Lung (tissue), 12 donors: ENCODE data around the gene LMTK2. TPM values are rescaled to one million over a fixed set of nuclear protein-coding genes. Genes with fewer than 3 reads are reported as not detected.
A peak's percentile ranks its signal among the peaks of the same experiment; 100 is the strongest.

ENCODE experiments used
- ATAC-seq: fragments of 200-7000 bp; cut with Tn5 transposase; one replicate; pipeline ENCODE4 v1.9.1; 2020; ENCODE audit warnings: moderate number of reproducible peaks; ENCODE audit not compliant: insufficient read depth, low FRiP score
- DNase-seq, 3 donors: peaks; one replicate each; pipeline ENCODE4 v3.0.0-alpha.2; 2013 to 2017
- H3K27ac ChIP-seq, 2 donors: one replicate each; pipeline ENCODE4 v1.5.1; 2013; ENCODE audit warnings: mild to moderate bottlenecking in 2 of 2, moderate library complexity in 2 of 2, control low read depth in 1 of 2, inconsistent platforms in 1 of 2, low read depth in 1 of 2, low read length in 1 of 2
- H3K27me3 ChIP-seq, 3 donors: one replicate each; pipeline ENCODE4 v1.5.1; 2013; ENCODE audit warnings: low read length in 2 of 3; ENCODE audit not compliant: control insufficient read depth in 3 of 3, insufficient read depth in 3 of 3
- H3K36me3 ChIP-seq, 4 donors: one replicate each; pipeline ENCODE4 v1.5.1; 2013; ENCODE audit warnings: low read length in 4 of 4, mild to moderate bottlenecking in 1 of 4, moderate library complexity in 1 of 4; ENCODE audit not compliant: control insufficient read depth in 4 of 4, insufficient read depth in 4 of 4
- H3K4me1 ChIP-seq, 5 donors: one replicate each; pipeline ENCODE4 v1.5.1; 2013; ENCODE audit warnings: low read length in 5 of 5, mild to moderate bottlenecking in 2 of 5, moderate library complexity in 1 of 5; ENCODE audit not compliant: control insufficient read depth in 5 of 5, insufficient read depth in 5 of 5
- H3K4me3 ChIP-seq: one replicate; pipeline ENCODE4 v1.5.1; 2013; ENCODE audit warnings: mild to moderate bottlenecking, control low read depth, moderate library complexity
- H3K9ac ChIP-seq, 2 donors: one replicate each; pipeline ENCODE4 v1.5.1; 2013; ENCODE audit warnings: low read length in 2 of 2, control low read depth in 1 of 2; ENCODE audit not compliant: insufficient read depth in 1 of 2
- H3K9me3 ChIP-seq, 4 donors: one replicate each; pipeline ENCODE4 v1.5.1; 2013; ENCODE audit warnings: low read length in 3 of 4, mild to moderate bottlenecking in 1 of 4, moderate library complexity in 1 of 4; ENCODE audit not compliant: control insufficient read depth in 4 of 4, insufficient read depth in 3 of 4
- CTCF ChIP-seq: IDR thresholded peaks from 2 replicates; pipeline ENCODE4 v1.5.1; 2012; ENCODE audit warnings: mild to moderate bottlenecking; ENCODE audit errors: control extremely low read depth, extremely low read depth
- WGBS, 2 donors: extraction: QIAGEN DNeasy Blood & Tissue Kit; methylation state at CpG; one replicate each; pipeline ENCODE4 v1.1.7; 2013; 5-methylcytosine and 5-hydroxymethylcytosine counted together
- polyA plus RNA-seq, 2 donors: library from polyadenylated mRNA; stranded (reverse); fragments of 200-250 nt; gene quantifications; one replicate each; pipeline ENCODE4 v1.2.1, GENCODE V29; 2013
- total RNA-seq, 2 donors: library from RNA; depleted of rRNA in 1 of 2; stranded (reverse); fragments of >200 nt in 1 of 2; gene quantifications; one replicate each; pipeline ENCODE4 v1.2.1, GENCODE V29; 2014 to 2021
- donor health status: control.
- donor health status: control.
- donor health status: Bipolar disorder and iron deficiency.
- donor health status: healthy.
- donor health status: DM: yes; HTN: yes; CAD: no.

Gene LMTK2
- total and polyA plus RNA-seq, 4 donors, result 6.6 to 25.8 (median 15.7) TPM

- Histone ChIP-seq H3K27ac (no peak overlapping the region), H3K9me3 (peaks cover 0 to 8% (median 0%) of the 10 kb centered on the region in 4 donors), H3K27me3 (no peaks in the 10 kb centered on the region), H3K4me1 (no peaks in the 10 kb centered on the region), H3K4me3 (no peak overlapping the region), H3K36me3 (no peaks in the 10 kb centered on the region), H3K9ac (no peak overlapping the region)
- ATAC-seq (no peak), DNase-seq (no peak)
- TF ChIP-seq CTCF, result no peak
- whole genome bisulfite sequencing, 2 donors, result 81 to 97% methylated on average over 1 of the region's 1 CpG
These were observed 42.4 kb upstream of the LMTK2 start for GRCh38 chr7:98064233-98064632.

- H3K4me3 ChIP-seq, result no peak overlapping the region
- no peaks in the 10 kb centered on the region for H3K4me1 ChIP-seq
- peaks cover 0 to 8% (median 0%) of the 10 kb centered on the region in 4 donors for H3K9me3 ChIP-seq
- 79 to 96% methylated on average over 5 of the region's 5 CpGs for WGBS, 2 donors
- DNase-seq, result no peak
- no peak overlapping the region for H3K9ac ChIP-seq
- TF ChIP-seq CTCF, result no peak
- H3K27ac ChIP-seq, result no peak overlapping the region
- no peaks in the 10 kb centered on the region for H3K27me3 ChIP-seq
- ATAC-seq, result no peak
- no peaks in the 10 kb centered on the region for H3K36me3 ChIP-seq
These were observed 40.5 kb upstream of the LMTK2 start for GRCh38 chr7:98066208-98066607.

GRCh38 chr7:98066934-98067507 lies 39.6 kb upstream of the LMTK2 start:
- H3K9me3 ChIP-seq, result peaks cover 0 to 8% (median 0%) of the 10 kb centered on the region in 4 donors
- no peak for ATAC-seq
- no peaks in the 10 kb centered on the region for H3K36me3 ChIP-seq
- H3K4me1 ChIP-seq, result no peaks in the 10 kb centered on the region
- no peak overlapping the region for H3K27ac ChIP-seq
- H3K9ac ChIP-seq, result no peak overlapping the region
- TF ChIP-seq CTCF, result no peak
- H3K4me3 ChIP-seq, result no peak overlapping the region
- no peaks in the 10 kb centered on the region for H3K27me3 ChIP-seq
- DNase-seq, result peak in 1 of 3 donors; percentile 18
- 50 to 71% methylated on average over 9 of the region's 9 CpGs for WGBS, 2 donors

GRCh38 chr7:98073047-98073446 lies 33.6 kb upstream of the LMTK2 start:
- ATAC-seq (no peak), DNase-seq (no peak)
- H3K4me1 ChIP-seq, result no peaks in the 10 kb centered on the region
- no peaks in the 10 kb centered on the region for H3K27me3 ChIP-seq
- H3K4me3 ChIP-seq, result no peak overlapping the region
- H3K27ac ChIP-seq, result no peak overlapping the region
- peaks cover 0 to 4% (median 0%) of the 10 kb centered on the region in 4 donors for H3K9me3 ChIP-seq
- no peak overlapping the region for H3K9ac ChIP-seq
- no peaks in the 10 kb centered on the region for H3K36me3 ChIP-seq
- no peak for TF ChIP-seq CTCF
- WGBS, 2 donors, result 91 to 93% methylated on average over 14 of the region's 14 CpGs
